ENCODE measurements around the gene GRAMD4. TPM values are rescaled to one million over a fixed set of nuclear protein-coding genes. Genes with fewer than 3 reads are reported as not detected.
"Not testable (repeated sequence)": the region's sequence is repeated elsewhere in the genome, so short reads cannot be mapped to it uniquely, and the experiment has no call there.

Gene GRAMD4
- total RNA-seq, 1 experiment from 2014 or later, result 10.5 TPM

DNA sequence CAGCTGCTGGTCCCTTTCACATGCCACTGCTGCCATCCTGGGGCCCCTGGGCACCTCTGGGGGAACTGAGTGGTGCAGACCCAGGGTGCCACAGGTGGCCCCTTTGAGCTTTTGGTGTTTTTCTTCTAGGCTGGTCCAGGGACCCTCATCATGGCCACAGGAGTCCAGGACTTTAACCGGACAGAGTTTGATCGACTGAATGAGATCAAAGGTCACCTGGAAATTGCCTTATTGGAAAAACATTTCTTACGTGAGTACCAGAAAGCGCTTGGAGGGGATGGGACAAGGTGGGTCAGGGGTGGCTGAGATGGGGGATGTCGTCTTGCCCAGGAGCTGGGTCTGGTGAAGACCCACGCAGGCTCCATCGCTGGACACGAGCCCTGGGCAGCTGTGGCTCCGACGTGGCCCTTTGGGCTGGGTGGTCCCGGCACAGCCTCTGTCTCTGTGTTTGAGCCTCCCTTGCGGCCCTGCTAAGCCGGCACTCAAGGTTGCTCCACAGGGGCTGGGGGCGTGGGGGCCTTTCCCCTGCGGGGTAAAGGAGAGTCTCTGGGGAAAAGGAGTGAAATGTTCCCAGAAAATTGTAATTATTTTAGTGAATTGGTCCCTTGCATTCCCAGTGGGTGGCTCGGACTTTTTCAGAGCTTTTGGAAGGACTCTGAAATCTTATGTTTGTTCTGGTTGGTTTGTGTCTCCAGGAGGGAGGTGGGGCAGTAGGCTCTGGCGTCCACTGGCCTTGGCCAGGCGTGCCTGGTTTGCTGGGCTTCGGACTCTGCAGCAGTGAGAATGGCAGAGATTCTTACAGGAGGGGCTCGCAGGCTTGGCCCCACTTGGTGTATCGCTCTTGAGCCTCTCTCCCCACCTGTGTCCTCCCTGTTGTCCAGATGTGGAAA lies 17.8 kb downstream of the GRAMD4 start:
- DNase-seq (ENCODE audit: low read depth), result no peak

DNA sequence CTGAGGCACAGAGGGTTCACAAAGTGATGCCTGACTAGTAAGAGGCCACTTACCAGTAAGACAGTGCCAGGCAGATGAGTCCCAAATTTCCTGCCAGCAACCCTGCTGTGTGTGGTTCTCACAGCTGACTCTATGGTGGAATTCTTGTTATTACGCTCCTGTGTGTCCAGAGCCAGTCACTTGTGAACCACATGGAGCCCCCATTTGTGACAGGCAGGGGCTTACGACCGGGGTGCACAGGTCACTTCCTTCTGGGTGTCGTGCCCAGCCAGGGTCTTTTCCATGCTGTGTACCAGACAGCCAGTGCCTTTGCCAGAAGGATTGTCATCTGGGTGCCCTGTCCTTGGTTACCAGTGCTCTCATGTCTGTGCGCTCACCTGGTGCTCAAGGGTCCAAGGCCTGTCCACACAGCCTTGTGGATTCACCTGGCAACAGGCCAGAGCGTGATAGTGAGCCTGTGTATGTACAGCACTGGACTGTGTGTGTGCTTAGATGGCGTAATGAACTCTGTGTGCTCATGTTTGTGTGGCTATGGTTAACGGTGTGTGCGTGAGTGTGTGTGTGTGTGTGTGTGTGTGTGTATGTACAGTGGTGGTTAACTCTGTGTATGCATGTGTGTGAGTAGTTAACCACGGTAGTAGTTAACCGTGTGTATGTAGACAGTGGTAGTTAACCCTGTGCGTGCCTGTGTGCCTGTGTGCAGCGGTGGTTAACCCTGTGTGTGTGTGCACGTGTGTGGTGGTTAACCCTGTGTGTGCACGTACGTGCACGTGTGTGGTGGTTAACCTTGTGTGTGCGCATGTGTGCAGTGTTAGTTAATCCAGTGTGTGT lies 18.6 kb downstream of the GRAMD4 start:
- DNase-seq (ENCODE audit: low read depth), result no peak

DNA sequence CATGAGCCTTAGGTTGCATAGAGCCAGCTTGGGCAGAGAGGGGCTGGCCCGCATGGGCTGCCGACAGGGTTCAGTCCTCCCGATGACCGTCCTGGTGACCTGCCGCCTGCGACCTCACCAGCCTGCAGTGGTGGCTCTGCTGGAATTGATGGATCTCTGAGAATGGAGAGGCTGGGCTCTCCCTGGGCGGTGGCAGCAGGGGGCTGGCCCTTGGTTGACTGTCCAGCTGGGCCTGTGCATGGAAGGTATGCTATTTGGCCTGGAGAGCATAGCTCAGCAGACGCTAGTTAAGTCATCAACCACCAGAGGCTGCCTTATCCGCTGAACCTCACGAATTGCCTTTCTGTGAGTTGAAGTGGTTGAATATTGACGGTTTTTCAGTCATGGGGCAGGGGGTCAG lies 19.7 kb downstream of the GRAMD4 start:
- no peak for DNase-seq (ENCODE audit: low read depth)

DNA sequence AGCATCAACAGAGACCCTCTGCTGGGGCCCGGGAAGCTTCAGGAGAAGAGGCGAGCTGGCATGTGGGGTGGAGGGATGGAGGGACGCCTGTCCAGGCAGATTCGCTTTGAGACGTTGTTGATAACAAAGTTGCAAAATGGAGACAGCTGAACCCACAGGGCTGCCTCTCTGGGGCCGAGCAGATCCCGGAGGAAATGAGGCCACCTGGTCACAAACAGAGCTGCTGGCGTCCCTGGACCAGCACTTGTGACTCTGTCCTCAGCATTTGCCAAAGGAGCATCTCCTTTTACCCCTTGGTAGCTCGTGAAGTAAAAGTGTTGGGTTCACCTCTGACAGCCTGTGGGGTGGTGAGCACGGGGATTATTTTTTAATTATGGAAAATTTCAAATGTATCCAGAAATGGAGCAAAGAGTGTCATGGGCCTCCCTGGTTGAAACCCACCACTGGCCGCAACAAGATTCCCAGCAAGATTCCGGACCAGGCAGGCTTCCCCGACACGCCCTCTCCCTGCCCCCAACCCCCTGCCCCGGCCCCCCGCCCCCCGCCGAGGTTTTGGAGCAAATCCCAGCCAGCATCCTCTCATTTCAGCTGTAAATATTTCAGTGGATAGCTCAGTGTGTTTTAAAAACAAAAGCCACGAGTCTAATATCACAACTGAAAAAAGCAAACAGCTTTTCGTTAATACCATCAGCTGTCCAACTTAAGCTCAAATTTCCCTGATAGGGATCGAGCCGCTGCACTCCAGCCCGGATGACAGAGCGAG lies 20.3 kb downstream of the GRAMD4 start:
- DNase-seq (ENCODE audit: low read depth), result no peak

DNA sequence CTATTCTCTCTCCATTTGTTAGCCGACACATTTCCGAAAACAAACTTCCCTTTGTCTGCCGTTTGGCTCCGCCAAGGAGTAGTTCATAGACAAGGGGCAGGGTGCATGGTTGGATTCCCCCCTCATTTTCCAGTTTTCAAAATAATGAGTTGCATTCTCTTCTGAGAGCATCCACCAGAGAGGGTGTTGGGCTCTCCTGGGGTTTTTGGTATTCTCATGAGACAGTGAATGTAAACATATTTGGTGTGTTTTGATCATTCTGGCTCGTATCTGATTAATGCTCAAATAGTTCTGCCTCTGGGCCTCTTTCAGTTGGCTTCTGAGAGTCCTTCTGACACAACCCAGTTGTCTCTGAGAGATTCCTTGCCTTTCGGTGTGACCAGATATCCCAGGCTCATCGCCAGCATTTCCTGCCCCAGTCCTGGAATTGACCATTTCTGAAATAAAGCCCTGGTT lies 21.7 kb downstream of the GRAMD4 start:
- peak; percentile 51 for DNase-seq (ENCODE audit: low read depth)

DNA sequence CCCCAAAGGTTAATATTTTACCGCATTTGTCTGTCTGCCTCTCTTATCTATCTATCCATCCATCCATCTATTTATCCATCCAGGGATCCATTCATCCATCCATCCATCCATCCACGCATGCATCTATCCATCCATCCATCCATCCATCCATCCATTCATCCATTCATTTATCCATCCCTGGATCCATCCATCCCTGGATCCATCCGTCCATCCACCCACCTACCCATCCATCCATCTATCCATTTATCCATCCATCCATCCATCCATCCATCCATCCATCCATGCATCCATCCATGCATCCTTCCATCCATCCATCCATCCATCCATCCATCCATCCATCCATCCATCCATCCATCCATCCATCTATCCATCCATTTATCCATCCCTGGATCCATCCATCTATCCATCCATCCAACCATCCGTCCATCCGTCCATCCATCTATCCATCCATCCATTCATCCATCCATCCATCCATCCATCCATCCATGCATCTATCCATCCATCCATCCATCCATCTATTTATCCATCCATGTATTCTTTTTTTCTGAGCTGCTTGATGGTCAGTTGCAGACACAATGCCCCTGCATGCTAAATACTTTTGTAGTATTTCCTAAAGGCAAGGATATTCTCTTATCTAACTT lies 22.8 kb downstream of the GRAMD4 start:
- DNase-seq (ENCODE audit: low read depth), result not testable (repeated sequence)

DNA sequence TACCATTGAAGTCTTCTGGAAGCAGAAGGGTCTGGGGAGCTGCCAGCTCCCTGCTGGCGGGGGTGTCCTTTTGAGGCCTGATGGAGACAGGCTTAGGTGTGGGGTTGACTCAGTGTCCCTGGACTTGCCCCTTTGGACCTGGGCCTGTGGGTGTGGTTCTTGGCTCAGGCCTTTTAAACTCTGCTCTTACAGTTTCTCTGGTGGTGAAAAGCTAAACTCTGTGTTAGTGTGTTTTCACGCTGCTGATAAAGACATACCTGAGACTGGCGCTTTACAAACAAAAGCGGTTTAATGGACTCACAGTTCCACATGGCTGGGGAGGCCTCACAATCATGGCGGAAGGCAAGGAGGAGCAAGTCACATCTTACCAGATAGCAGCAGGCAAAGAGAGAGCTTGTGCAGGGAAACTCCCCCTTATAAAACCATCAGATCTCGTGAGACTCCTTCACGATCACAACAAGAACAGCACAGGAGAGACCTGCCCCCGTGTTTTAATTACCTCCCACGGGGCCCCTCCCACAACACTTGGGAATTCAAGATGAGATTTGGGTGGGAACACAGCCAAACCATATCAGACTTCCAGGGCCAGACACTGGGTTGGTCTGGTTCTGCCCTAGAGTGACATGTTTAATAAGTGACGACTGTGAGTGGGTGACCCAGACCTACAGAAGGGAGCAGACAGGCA lies 26.5 kb downstream of the GRAMD4 start:
- no peak for DNase-seq (ENCODE audit: low read depth)

DNA sequence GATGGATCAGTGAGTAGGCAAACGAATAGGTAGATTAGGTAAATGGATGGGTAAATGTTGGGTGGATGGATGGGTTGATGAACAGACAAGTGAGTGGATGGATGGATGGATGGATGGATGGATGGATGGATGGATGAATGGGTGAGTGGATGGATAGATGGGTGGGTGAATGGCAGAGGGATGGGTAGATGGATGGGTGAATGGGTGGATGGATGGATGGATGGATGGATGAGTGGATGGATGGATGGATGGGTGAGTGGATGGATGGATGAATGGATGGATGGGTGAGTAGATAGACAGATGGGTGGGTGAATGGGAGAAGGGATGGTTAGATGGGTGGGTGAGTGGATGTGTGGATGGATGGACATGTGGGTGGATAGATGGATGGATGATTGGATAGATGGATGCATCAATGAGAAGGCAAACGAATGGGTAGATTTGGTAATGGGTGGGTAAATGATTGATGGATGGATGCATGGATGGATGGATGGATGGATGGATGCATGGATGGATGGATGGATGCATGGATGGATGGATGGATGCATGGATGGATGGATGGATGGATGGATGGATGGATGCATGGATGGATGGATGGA lies 28.1 kb downstream of the GRAMD4 start:
- not testable (repeated sequence) for DNase-seq (ENCODE audit: low read depth)

DNA sequence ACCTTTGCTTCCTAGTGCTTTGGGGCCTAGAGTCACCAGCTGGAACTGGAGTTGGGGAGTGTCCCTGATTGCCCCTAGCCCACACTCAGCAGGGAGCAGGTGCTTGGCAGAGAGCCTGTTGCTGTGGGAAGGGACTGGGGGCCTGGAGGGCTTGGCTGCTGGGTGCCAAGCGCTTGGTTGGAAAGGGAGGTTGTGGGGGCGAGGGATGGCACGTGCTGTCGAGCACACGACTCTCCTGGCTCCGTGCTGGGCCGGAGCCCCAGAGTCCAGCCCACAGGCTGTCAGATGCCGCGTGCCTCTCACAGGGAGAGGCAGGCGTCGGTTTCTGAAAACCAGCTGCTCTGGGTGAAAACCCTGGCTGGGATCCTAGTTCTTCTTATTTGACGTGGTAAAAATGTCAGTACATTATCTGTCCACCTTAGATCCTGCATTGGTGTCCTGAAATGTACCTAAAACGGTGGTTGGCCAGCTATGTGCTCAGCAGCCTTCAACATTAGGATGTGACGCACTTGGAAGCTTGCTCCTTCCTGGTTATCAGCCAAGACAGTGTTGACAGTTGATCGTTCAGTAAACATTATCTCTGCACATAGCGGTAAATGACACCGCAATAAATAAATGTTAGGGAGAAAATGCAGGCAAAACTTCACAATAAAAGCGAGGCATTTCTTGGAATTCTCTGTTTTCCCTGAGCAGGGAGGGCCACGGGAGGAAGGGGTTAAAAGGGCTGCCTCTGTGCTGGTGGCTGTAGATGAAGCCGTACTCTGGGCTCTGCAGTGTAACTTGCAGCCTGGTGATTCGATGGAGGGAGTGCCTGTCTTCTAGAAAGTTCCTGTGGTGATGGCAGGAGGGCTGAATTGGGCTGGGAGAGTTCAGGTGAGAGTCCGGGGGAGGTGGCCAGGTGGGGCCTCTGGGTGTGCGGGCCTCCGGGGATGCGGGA lies 29.2 kb downstream of the GRAMD4 start:
- DNase-seq (ENCODE audit: low read depth), result no peak

DNA sequence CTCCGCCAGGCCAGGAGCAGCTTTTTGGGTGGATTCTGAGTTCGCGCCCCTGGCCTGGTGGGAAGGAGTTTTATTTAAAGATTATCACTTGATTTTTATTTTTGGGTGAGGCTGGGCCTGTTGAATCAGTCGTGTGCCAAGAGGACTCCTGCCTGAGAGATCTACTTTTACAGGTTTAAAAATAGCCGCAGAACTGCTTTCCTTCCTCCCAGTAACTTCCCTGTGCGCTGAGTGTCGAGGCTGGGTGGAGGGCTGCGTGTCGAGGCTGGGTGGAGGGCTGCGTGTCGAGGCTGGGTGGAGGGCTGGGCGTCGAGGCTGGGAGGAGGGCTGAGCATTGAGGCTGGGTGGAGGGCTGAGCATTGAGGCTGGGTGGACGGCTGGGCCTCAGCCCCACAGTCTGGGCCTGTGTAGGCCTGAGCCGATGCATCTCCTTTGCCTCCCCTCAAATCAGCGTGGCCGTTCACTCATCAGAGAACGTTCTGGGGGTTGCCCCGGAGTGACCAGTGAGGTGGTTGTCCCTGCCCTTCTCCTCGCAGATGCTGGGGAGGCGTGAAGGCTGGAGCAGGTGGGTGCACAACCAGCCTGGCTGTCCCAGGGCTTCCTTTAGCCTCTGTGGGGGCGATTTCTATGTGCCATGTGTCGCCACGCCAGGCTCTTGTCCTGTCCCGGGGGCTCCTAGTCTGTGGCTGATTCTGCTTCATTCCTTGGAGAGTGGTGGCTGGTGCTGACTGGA lies 30.1 kb downstream of the GRAMD4 start:
- DNase-seq (ENCODE audit: low read depth), result no peak

DNA sequence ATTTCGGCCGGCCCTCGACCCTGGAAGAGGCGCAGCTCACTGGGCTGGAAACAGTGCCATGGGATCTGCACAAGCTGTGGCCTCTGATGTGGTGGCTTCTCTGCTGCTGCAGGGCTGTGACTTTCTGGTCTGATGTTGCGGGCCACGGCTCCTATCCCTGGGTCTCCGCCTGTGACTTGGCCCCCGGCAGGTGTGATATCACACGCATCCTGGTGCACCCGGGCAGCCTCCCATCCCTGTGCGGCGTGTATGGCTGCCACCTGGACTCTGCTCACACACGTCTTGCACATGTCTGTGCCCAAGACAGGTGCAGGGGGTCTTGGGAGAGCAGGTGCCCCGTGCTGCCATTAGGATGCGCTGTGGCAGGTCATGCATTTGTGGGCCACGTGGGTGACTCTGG lies 31.1 kb downstream of the GRAMD4 start:
- DNase-seq (ENCODE audit: low read depth), result no peak

DNA sequence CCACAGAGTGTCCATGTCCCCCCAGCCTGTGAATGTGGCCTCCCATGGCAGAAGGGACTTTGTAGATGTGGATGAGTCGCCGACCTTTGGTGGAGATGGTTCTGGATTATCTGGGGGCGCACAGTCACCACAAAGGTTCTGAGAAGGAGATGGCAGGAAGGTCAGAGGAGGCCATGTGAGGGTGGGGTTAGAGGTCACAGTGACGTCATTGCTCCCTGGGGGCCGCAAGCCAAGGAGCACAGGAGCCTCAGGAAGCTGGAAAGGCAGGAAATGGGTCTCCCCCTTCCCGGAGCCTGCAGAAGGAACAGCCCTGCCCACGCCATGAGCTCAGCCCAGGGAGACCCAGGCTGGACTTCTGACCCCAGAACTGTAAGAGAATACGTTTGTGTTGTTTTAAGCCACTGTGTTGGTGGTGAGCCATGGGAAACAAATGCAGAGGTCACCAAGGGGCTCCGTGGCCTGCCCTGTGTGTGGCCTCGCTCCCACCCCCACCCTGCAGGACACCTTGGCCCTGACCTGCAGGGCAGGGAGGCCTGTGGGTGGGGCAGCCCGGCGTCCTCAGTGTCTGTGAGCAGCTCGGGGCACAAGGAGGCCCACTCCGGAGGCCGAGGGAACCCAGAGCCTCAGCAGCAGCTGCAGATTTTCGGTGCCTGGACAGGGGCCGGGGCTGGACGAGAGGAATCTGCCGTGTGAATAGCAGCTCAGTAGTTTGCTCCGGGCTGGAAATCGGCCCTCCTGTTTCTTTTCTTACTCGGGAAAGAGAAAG lies 32.1 kb downstream of the GRAMD4 start:
- no peak for DNase-seq (ENCODE audit: low read depth)

DNA sequence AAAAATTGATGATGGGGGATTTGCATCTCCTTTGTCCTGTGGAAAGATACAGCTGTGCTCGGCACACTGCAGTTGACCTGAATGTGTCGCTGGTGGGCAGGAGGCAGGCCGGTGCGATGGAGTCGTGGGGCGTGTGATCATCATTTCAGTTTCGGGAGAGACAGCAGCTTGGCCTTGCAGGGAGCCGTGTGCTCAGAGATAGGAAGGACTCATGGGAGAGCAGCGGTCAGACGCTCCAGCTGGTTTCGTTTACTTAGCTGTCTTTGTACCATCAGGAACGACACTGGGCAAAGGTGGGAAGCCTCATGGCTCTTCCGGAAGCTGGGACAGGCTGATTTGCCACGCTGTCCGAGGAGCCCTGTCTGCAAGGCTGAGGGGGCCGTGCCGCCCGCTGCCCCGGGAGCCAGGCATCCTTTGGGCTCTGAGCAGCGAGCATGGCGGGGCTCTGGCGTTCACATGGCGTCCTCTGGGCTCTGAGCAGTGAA lies 32.7 kb downstream of the GRAMD4 start:
- no peak for DNase-seq (ENCODE audit: low read depth)

DNA sequence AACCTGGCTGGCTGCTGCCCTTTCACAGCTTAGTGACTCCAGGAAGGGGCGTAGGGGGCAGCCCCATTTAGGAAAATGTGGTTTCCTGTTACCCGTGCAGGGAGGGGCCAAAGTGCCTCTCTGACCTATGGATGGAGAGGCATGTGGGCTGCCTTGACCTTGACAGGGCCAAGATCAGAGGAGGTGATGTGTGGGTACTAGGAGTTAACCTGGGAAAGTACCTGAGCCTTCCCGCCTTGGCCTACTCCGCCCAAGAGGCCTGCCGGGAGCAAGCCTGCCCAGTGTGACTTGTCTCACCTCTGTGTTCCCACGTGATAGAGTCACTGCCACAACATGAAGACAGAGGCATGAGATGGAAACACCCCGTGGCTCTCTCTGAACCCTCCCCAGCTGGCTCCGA lies 33.4 kb downstream of the GRAMD4 start:
- DNase-seq (ENCODE audit: low read depth), result no peak

DNA sequence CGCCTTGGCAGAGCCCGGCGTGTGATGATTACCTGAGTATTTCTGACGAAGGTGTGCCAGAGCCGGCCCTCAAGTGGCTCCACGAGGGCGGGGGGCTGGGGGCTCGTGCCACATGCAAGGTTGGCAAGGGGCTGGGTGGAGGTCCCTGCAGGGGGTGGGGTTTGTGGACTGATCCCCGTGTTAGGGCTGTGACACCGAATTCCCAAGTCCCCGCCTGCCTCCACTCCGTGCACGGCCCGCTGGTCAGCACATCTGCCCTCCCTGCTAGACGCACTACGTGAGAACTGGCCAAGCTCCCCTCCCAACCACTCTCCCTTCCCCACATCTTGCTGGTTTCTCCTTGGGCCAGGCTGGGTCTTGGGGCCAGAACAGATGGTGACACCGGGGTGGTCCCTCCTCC lies 34.2 kb downstream of the GRAMD4 start:
- DNase-seq (ENCODE audit: low read depth), result no peak

DNA sequence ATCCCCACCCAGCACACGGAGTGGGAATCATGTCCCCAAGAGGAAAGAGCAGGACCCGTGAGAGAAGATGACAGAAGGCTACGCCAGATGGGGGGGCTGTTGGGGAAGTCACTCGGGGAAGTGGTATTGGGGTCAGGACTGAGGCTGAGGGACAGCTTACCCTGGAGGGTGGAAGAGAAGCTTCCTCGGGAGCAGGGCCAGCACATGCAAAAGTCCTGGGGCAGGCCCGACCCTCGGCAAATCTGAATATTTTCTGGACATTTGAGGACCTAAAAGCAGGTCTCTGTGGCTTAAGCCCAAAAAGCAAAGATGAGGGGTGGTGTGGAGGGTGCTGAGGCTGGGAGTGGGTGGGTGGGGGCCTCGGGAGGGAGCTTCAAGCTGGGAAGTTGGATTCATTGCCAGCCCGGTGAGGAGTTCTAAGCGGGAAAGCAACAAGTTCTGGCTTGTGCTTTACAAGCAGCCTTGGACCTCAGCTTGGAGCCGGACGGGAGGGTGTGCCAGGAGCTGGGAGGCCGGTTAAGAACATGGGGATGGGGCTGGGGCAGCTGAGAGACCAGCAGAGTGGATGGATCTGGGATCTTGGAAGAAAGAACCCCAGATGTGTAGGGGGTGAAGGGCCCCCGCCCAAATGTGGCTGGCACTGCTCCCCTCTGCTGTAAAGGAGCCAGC lies 34.9 kb downstream of the GRAMD4 start:
- DNase-seq (ENCODE audit: low read depth), result no peak
